Epithelial cell of proximal tubule (primary cell): ENCODE results near the gene ATP6AP1. TPM values are rescaled to one million over a fixed set of nuclear protein-coding genes. Genes with fewer than 3 reads are reported as not detected.

ENCODE experiments used
- DNase-seq: peaks from one replicate; pipeline ENCODE4 v3.0.0-alpha.2; 2011; ENCODE audit warnings: low read depth
- H3K4me3 ChIP-seq: 2 replicates; pipeline ENCODE4 v1.5.1; 2011; ENCODE audit warnings: low read depth, mild to moderate bottlenecking, low read length
- total RNA-seq: library from RNA; depleted of rRNA; stranded (reverse); fragments of >200 nt; gene quantifications from 2 replicates; pipeline ENCODE4 v1.2.3, GENCODE V29; 2015
- TF ChIP-seq, protein P1 (sequence below): conservative IDR thresholded peaks from 2 replicates; pipeline ENCODE4 v1.5.1; 2012; ENCODE audit warnings: low read depth, mild to moderate bottlenecking, low read length

Gene ATP6AP1
- total RNA-seq, 1 donor from 2014 or later, result 55.1 TPM

DNA sequence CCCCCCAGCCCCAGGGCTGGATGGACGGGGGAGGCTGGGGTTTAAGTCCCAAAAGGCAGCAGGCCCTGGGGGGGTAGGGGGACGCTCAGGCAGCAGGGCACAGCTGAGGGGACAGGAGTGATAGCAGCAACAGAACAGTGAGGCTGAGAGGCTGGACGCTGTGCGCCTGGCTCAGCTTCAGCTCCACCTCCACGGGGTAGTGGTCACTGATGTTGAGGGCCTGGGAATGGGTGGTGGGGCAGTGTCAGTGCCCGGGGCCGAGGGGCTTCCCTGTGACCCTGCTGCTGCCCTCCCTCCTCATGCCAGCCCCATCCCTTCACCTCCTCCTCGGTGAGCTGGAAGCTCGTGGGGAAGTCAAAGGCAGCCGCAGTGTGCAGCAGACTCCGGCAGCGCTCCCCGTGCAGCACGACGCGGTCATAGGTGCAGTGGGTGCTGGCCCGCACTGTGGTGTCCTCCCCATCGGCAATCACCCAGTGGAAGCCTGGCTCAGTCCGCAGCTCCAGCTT is 25.8 kb upstream of the ATP6AP1 start:
- DNase-seq, result no peak
- TF ChIP-seq, protein P1, sequence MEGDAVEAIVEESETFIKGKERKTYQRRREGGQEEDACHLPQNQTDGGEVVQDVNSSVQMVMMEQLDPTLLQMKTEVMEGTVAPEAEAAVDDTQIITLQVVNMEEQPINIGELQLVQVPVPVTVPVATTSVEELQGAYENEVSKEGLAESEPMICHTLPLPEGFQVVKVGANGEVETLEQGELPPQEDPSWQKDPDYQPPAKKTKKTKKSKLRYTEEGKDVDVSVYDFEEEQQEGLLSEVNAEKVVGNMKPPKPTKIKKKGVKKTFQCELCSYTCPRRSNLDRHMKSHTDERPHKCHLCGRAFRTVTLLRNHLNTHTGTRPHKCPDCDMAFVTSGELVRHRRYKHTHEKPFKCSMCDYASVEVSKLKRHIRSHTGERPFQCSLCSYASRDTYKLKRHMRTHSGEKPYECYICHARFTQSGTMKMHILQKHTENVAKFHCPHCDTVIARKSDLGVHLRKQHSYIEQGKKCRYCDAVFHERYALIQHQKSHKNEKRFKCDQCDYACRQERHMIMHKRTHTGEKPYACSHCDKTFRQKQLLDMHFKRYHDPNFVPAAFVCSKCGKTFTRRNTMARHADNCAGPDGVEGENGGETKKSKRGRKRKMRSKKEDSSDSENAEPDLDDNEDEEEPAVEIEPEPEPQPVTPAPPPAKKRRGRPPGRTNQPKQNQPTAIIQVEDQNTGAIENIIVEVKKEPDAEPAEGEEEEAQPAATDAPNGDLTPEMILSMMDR, result no peak
- no peak overlapping the region for H3K4me3 ChIP-seq

DNA sequence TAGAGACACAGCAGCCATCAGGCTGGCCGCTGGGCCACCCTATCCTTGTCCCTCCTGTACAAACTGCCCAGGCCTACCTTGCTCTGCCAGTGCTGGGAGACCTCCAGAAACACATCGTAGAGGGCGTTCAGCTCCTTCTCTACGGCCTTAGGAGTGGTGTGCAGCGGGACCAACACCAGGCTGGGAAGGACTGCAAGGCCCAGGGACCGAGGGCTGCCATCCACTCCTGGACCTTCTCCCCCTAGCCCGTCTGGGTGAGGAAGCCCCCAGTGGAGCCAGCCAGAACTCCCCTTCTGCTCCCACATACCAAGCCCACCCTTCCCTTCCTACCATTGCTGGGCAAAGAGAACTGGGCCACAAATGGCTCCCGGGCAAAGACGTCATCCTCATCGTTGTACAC is 25.3 kb upstream of the ATP6AP1 start:
- H3K4me3 ChIP-seq, result no peak overlapping the region
- TF ChIP-seq, protein P1, result no peak
- DNase-seq, result no peak

DNA sequence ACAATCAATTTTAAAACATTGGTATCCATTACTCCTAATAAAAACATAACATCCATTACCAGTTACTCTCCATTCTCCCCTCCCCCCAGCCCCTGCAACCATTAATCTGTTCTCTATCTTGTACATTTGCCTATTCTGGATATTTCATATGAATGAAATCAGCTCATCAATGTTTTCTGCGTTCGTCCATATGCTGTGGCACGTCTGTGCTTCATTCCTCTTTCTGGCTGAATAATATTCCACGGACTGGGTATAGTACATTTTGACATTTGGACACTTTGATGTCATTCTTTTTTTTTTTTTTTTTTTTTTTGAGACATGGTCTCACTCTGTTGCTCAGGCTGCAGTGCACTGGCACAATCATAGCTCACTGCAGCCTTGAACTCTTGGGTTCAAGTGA is 24.6 kb upstream of the ATP6AP1 start:
- TF ChIP-seq, protein P1, result no peak
- H3K4me3 ChIP-seq, result no peak overlapping the region
- no peak for DNase-seq

DNA sequence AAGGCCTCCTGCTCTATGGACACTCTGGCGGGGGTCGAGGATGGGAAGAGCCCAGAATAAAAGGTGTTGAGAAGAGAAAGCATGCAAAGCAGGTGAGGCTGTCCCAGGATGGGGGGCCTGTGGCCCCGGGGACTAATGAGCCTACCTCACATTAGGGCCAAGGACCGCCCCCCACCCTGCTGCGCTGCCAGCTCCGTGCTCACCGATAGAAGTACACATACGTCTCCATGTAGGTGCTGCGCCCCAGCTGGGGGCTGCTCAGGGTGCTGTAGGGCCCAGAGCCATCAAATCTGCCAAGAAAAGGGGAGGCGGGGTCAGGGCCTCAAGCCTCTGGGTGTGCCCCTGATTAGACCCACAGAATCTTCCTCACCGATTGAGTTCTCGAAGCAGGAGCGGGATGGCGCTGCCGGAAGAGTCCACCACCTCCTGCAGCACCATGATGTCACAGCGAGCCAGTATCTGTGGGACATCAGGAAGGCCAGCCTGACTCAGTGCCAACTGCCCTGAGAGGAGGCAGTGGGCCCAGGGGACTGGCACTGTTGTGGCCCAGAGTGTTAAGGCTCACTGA is 23.8 kb upstream of the ATP6AP1 start:
- no peak overlapping the region for H3K4me3 ChIP-seq
- no peak for DNase-seq
- TF ChIP-seq, protein P1, result no peak

DNA sequence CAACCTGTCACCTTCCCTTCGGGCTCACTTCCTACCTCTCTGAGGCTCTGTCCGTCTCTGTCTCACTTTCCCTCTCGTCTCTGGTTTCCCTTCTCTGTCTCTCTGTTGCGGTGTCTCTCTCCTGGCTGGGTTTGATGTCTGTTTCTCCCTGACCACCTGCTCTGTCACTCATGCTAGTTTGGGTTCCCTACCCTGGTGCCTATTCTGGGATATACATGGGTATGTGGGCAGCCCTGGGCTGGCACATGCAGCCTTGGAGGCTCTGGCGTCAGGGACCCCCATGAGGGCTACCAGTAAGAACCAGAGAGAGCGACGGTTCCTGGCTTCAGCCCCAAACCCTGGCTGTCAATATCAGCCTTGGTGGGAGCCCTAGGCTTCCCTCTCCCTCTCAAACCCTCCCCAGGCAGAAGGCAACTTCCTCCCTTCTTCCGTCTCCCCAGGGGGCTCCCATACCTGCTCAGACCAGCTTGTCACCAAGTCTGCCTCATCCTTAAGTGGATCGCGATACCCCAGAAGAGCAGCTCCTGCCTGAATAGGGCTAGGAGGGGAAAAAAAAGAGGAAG is 19.7 kb upstream of the ATP6AP1 start:
- peak overlapping the region; percentile 45 for H3K4me3 ChIP-seq
- no peak for DNase-seq
- TF ChIP-seq, protein P1, result no peak

DNA sequence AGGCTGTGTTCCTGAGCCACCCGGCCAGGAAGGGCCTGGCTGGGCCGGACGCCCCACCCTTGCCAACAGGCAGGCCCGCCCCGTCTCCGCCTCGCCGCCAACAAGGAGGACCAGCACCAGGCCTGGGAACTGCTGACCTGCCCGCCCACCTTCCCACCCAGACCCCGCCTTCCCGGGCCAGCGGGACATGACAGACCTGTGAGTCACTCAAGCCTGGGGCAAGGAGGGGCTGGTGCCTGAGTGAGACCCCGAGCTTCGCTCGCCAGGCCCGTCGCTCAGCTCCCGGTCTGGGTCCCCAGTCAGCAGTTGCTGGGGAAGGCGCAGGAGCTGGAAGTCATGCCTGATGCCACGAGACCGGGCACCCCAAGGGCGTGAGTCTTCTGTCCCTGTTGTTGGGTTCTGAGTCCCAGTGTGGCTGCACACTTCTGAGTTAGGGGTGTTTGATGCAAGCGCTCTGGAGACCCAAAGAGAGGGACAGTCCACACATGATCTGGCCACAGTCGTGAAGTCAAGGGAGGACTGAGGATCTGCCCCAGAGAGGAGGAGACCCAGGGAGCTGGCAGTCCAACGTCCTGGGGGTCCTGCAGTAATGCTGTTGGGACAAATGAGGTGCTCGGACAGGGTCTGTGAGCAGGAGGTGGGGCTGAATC is 19.1 kb upstream of the ATP6AP1 start, which contains the start of gene DNASE1L1:
TSS of gene DNASE1L1 (minus strand) at position 33 of the 650 bp plus-strand sequence. CDS start 3,686 bp downstream, outside the sequence.
- H3K4me3 ChIP-seq, result peak within 1 kb of the TSS; percentile 45
- TF ChIP-seq, protein P1, result no peak
- DNase-seq, result no peak
